ENCODE data around the gene RASA3. TPM values are rescaled to one million over a fixed set of nuclear protein-coding genes. Genes with fewer than 3 reads are reported as not detected.

The RASA3 gene
- total and polyA plus RNA-seq, 2 of the 8 experiments (the other 6 are each of a cell fraction or from before 2014, with no cell fraction given), result 7.5 to 21.9 TPM

- no peak overlapping the region for H2AK5ac ChIP-seq (ENCODE audit: low read depth, low read length)
- no peak overlapping the region for H2BK120ac ChIP-seq (replicated peaks; ENCODE audit: low read depth, low read length)
- no peak overlapping the region for H4K91ac ChIP-seq (replicated peaks; ENCODE audit: insufficient read length, low read length)
- H4K8ac ChIP-seq (ENCODE audit: extremely low read depth, insufficient read depth, low read length), result no peak overlapping the region
- no peaks in the 10 kb centered on the region for H3K36me3 ChIP-seq (ENCODE audit: control insufficient read depth in 2 of 4, insufficient read depth in 4 of 4, low read length in 3 of 4)
- no peak overlapping the region for H3K4me3 ChIP-seq (ENCODE audit: extremely low read depth in 1 of 4, insufficient read depth in 2 of 4, low read depth in 3 of 4, low read length in 4 of 4)
- no peak for FAIRE-seq
- no peak overlapping the region for H2BK5ac ChIP-seq (ENCODE audit: low read depth, low read length)
- no peak overlapping the region for H3K4ac ChIP-seq (replicated peaks; ENCODE audit: insufficient read length, low read depth, low read length)
- H4K5ac ChIP-seq (ENCODE audit: insufficient read length, low read depth, low read length), result no peak overlapping the region
- no peak overlapping the region for H3K27ac ChIP-seq (ENCODE audit: low read depth, low read length)
- no peak overlapping the region for H2BK15ac ChIP-seq (ENCODE audit: low read length)
- no peaks in the 10 kb centered on the region for H3K27me3 ChIP-seq (replicated peaks in 1 of 4; ENCODE audit: control insufficient read depth in 3 of 4, extremely low read depth in 1 of 4, insufficient read depth in 3 of 4, low read length in 3 of 4)
- no peak overlapping the region for H2BK12ac ChIP-seq (ENCODE audit: low read depth, low read length)
- H4K20me1 ChIP-seq (replicated peaks in 1 of 2; ENCODE audit: control insufficient read depth in 1 of 2, insufficient read depth in 2 of 2, low read length in 2 of 2), result no peaks in the 10 kb centered on the region
- no peak overlapping the region for H3K18ac ChIP-seq (ENCODE audit: extremely low read depth, low read length)
- no peaks in the 10 kb centered on the region for H3K23me2 ChIP-seq (ENCODE audit: low read depth, low read length)
- no peak for DNase-seq (ENCODE audit: low read depth in 1 of 2, low spot score in 2 of 2)
- no peak overlapping the region for H3K56ac ChIP-seq (replicated peaks; ENCODE audit: insufficient read length, low read depth, low read length)
- no peak overlapping the region for H3K14ac ChIP-seq (ENCODE audit: insufficient read length)
- H2AFZ ChIP-seq (ENCODE audit: low read length), result no peak overlapping the region
- no peak overlapping the region for H3K9ac ChIP-seq (replicated peaks in 1 of 4; ENCODE audit: extremely low read depth in 1 of 4, low read depth in 3 of 4, low read length in 3 of 4)
- H3K23ac ChIP-seq (ENCODE audit: insufficient read length), result no peak overlapping the region
- H3K79me2 ChIP-seq (ENCODE audit: control insufficient read depth in 1 of 2, insufficient read depth in 2 of 2, low read length in 2 of 2), result no peaks in the 10 kb centered on the region
- ChIA-PET POLR2A (ENCODE audit: partially characterized antibody) (interaction anchor here (1.2 kb wide), 1 partner anchor 10 kb away, joined by 6 read pairs; no protein-coding TSS in a partner anchor), CTCF (ENCODE audit: partially characterized antibody) (interaction anchor here (0.9 to 2.0 kb wide), 8 partner anchors 29 to 275 kb away, joined by 3 to 9 read pairs (median 4); no protein-coding TSS in a partner anchor)
- H3K9me3 ChIP-seq (ENCODE audit: insufficient read depth in 2 of 2, low read depth in 1 of 2, low read length in 1 of 2), result peaks cover under 1 to 32% of the 10 kb centered on the region in 2 experiments; a peak in 3 of 4 replicates
- peaks cover 0 to 2% (median 0%) of the 10 kb centered on the region in 4 experiments; a peak in 1 of 7 replicates for H3K4me1 ChIP-seq (replicated peaks in 1 of 4; ENCODE audit: control insufficient read depth in 3 of 4, insufficient read depth in 4 of 4, low read length in 3 of 4)
- WGBS, 2 experiments (ENCODE audit: extremely low coverage in 1 of 2, insufficient coverage in 1 of 2, insufficient read length in 1 of 2, insufficient replicate concordance in 2 of 2, low coverage in 1 of 2, low lambda C conversion rate in 2 of 2, missing lambda C conversion rate in 1 of 2), result 86% methylated on average over 10 of the region's 18 CpGs; no CpG with 5 or more reads in 1 of the 2 experiments
- no peaks in the 10 kb centered on the region; the same call in 1 of the 2 replicates for H3K79me1 ChIP-seq (ENCODE audit: low read depth, low read length)
- H2BK20ac ChIP-seq (ENCODE audit: low read length), result no peak overlapping the region
- H3K4me2 ChIP-seq (ENCODE audit: insufficient read depth in 1 of 2, low read depth in 2 of 2, low read length in 2 of 2), result no peak overlapping the region
- TF ChIP-seq CTCF (IDR thresholded peaks at IDR 0.05; ENCODE audit: control extremely low read depth in 1 of 3, insufficient read depth in 1 of 3, low read depth in 1 of 3, low read length in 3 of 3) (no peak), CTBP2 (IDR thresholded peaks at IDR 0.05; ENCODE audit: borderline replicate concordance, insufficient read depth, insufficient read length, low read length) (no peak), KDM4A (IDR thresholded peaks at IDR 0.05; ENCODE audit: low read depth, low read length, severe bottlenecking) (no peak), FOSL1 (IDR thresholded peaks at IDR 0.05; ENCODE audit: insufficient read depth, low read depth, low read length) (no peak), KDM5A (IDR thresholded peaks at IDR 0.05; ENCODE audit: low read length) (no peak), EGR1 (IDR thresholded peaks at IDR 0.05; ENCODE audit: borderline replicate concordance, low read depth, low read length) (no peak), TAF1 (IDR thresholded peaks at IDR 0.05; ENCODE audit: low read depth, low read length) (no peak), PHF8 (conservative IDR thresholded peaks at IDR 0.05; ENCODE audit: low read depth, low read length) (no peak), E2F6 (IDR thresholded peaks at IDR 0.05) (no peak), CBX8 (IDR thresholded peaks at IDR 0.05; ENCODE audit: borderline replicate concordance, low read depth, low read length) (no peak)
These were observed 179.4 kb downstream of the RASA3 start for GRCh38 chr13:113952983-113953520.
